Activated CD8-positive, alpha-beta T cell treated with anti-CD3 and anti-CD28 coated beads, Interleukin-2, amount 10 ng/mL, durations not matched to agents 7 days and 5 days (primary cell): ENCODE measurements around the gene PANK4. TPM values are rescaled to one million over a fixed set of nuclear protein-coding genes. Genes with fewer than 3 reads are reported as not detected.

ENCODE experiments used
- ATAC-seq: fragments of 150-1000 bp; cut with Tn5 transposase; one replicate; pipeline ENCODE4 v1.10.0; 2021; ENCODE audit warnings: moderate library complexity
- CTCF ChIA-PET: fragments of 350-600 bp; sonication (Branson Sonifier 250); formaldehyde crosslinking; loops from one replicate; lab custom pipeline; 2021; ENCODE audit warnings: antibody characterized with exemption; lab: Charles Lee
- POLR2A ChIA-PET: fragments of 350-600 bp; sonication (Branson Sonifier 250); formaldehyde crosslinking; loops from one replicate; lab custom pipeline; 2021; ENCODE audit warnings: antibody characterized with exemption; lab: Charles Lee
- DNase-seq: peaks from one replicate; pipeline ENCODE4 v3.0.0-alpha.2; 2020
- H3K27ac Mint-ChIP-seq: one replicate; pipeline ENCODE4 v1.8.0; 2021; ENCODE audit warnings: mild to moderate bottlenecking, mixed read lengths
- H3K27me3 Mint-ChIP-seq: one replicate; pipeline ENCODE4 v1.8.0; 2021; ENCODE audit warnings: low read depth, mixed read lengths
- H3K36me3 Mint-ChIP-seq: one replicate; pipeline ENCODE4 v1.8.0; 2021; ENCODE audit warnings: low read depth, mixed read lengths
- H3K4me1 Mint-ChIP-seq: one replicate; pipeline ENCODE4 v1.8.0; 2021; ENCODE audit warnings: low read depth, mixed read lengths
- H3K4me3 Mint-ChIP-seq: one replicate; pipeline ENCODE4 v1.8.0; 2021; ENCODE audit warnings: mild to moderate bottlenecking, mixed read lengths
- H3K9me3 Mint-ChIP-seq: one replicate; pipeline ENCODE4 v1.8.0; 2022; ENCODE audit warnings: mixed read lengths; ENCODE audit not compliant: insufficient read depth
- total RNA-seq, 2 experiments: library from RNA; stranded (reverse); gene quantifications; one replicate each; pipeline ENCODE4 v1.2.3, GENCODE V29; 2021

Gene PANK4
- total RNA-seq, 2 experiments from 2014 or later: 55.9 to 66.8 TPM

- H3K36me3 Mint-ChIP-seq: no peaks in the 10 kb centered on the region
- H3K9me3 Mint-ChIP-seq: no peaks in the 10 kb centered on the region
- H3K4me1 Mint-ChIP-seq: peaks cover 24% of the 10 kb centered on the region
- ATAC-seq (no peak), DNase-seq (no peak)
- H3K27ac Mint-ChIP-seq: no peak overlapping the region
- POLR2A ChIA-PET: interaction anchor here (1.3 kb wide), 1 partner anchor 22 kb away, joined by 7 read pairs; no protein-coding TSS in a partner anchor
- no peaks in the 10 kb centered on the region for H3K27me3 Mint-ChIP-seq
- no peak overlapping the region for H3K4me3 Mint-ChIP-seq
- CTCF ChIA-PET: no interaction called here
These were observed 24.6 kb downstream of the PANK4 start for GRCh38 chr1:2501820-2502119.

DNA sequence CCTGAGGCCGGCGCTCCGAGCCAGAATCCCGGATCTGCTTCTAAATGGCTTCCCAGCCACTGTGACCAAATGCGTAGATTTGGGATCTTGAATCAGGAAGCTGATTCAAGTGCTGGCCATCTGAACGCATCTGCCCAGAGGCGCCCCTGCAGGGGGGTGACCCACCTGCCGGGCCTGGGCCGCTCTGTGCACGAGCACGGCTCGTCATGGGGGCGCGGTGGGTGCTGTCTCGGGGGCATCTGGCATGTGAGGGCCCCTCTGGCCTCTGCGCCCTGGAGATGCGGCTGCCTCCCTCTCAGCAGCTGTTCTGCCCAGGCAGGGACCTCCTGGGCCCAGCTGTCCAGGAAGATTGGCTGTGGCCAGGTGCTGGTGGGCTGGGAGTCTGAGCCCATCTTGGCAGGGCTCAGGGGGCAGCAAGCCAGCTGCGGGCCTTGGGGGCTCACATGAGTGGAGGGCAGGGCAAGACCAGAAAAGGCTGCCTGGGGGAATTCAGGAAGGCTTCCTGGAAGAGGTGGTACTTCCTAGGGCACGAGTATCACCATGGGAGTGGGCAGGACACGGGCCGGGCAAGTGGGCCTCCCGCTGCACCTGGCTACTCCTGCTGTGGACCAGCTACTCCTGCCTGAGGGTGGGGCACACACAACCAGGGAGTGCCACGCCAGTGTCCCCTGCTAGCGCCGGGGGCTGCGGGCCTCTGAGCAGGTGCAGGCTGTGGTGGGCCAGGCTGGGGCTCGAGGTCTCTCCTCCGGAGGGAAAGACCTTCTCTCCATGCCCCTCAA lies 25.2 kb downstream of the PANK4 start:
- ATAC-seq (no peak), DNase-seq (no peak)
- H3K4me3 Mint-ChIP-seq: no peak overlapping the region
- H3K4me1 Mint-ChIP-seq: peaks cover 29% of the 10 kb centered on the region
- H3K9me3 Mint-ChIP-seq: no peaks in the 10 kb centered on the region
- no peaks in the 10 kb centered on the region for H3K36me3 Mint-ChIP-seq
- peak overlapping the region; percentile 46 for H3K27ac Mint-ChIP-seq
- H3K27me3 Mint-ChIP-seq: no peaks in the 10 kb centered on the region
- ChIA-PET POLR2A (interaction anchor here (0.6 to 1.3 kb wide), 2 partner anchors 23 to 75 kb away, joined by 3 to 7 read pairs; no protein-coding TSS in a partner anchor), CTCF (interaction anchor here (1.1 kb wide), 1 partner anchor 12 kb away, joined by 3 read pairs; no protein-coding TSS in a partner anchor)

GRCh38 chr1:2499986-2500596 lies 26.3 kb downstream of the PANK4 start:
- CTCF ChIA-PET: interaction anchor here (0.7 to 1.1 kb wide), 2 partner anchors 11 to 24 kb away, joined by 3 read pairs; no protein-coding TSS in a partner anchor
- Mint-ChIP-seq H3K9me3 (no peaks in the 10 kb centered on the region), H3K4me3 (no peak overlapping the region), H3K36me3 (no peaks in the 10 kb centered on the region), H3K27ac (peak overlapping the region; percentile 78), H3K4me1 (peaks cover 35% of the 10 kb centered on the region), H3K27me3 (no peaks in the 10 kb centered on the region)
- POLR2A ChIA-PET: interaction anchor here (0.6 to 0.7 kb wide), 3 partner anchors 48 to 373 kb away, joined by 3 to 4 read pairs (median 4); no protein-coding TSS in a partner anchor
- ATAC-seq (peak; percentile 33), DNase-seq (peak; percentile 50)

- Mint-ChIP-seq H3K27ac (peak overlapping the region; percentile 78), H3K4me1 (peaks cover 36% of the 10 kb centered on the region), H3K27me3 (no peaks in the 10 kb centered on the region), H3K36me3 (no peaks in the 10 kb centered on the region), H3K9me3 (no peaks in the 10 kb centered on the region), H3K4me3 (no peak overlapping the region)
- no peak for DNase-seq
- CTCF ChIA-PET: no interaction called here
- POLR2A ChIA-PET: no interaction called here
- no peak for ATAC-seq
These were observed 27.1 kb downstream of the PANK4 start for GRCh38 chr1:2499260-2499659.

DNA sequence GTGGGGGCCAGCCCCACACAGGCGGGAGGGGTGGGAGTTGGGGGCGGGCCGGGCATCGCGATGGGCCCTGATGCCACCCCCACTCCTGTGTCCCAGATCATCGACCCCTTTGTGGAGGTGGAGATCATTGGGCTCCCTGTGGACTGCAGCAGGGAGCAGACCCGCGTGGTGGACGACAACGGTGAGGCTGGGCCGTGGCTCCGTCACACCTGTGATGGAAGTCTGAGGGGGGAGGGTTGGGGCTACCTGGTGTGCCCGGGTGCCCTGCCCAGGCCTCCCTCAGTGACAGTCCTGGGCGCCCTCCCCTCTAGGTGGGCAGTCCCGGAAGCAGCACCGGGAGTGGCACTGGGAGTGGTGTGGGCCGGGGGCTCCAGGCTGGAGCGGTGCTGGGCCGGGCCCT lies 27.7 kb downstream of the PANK4 start:
- H3K27ac Mint-ChIP-seq: no peak overlapping the region
- ATAC-seq (no peak), DNase-seq (no peak)
- peaks cover 42% of the 10 kb centered on the region for H3K4me1 Mint-ChIP-seq
- no peaks in the 10 kb centered on the region for H3K9me3 Mint-ChIP-seq
- no peaks in the 10 kb centered on the region for H3K27me3 Mint-ChIP-seq
- no peaks in the 10 kb centered on the region for H3K36me3 Mint-ChIP-seq
- H3K4me3 Mint-ChIP-seq: no peak overlapping the region
- POLR2A ChIA-PET: no interaction called here
- CTCF ChIA-PET: no interaction called here

DNA sequence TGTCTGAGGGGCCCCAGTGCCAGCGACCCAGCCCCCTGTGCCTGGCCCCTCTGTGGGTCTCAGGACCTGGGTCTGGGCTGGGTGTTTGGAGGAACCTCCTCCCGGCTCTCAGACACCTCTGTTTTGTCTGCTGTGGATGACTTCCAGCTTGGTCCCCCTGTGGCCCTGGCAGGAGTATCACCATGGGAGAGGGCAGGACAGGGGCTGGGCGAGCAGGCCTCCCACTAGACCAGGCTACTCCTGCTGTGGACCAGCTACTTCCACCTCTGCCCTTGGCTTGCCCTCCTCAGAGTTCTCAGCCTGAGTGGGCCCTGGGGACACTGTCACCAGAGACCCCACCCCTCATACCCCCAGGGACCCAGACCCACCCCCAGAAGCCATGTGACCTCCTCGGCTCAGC lies 28.5 kb downstream of the PANK4 start:
- ATAC-seq: no peak
- no peak for DNase-seq
- H3K36me3 Mint-ChIP-seq: no peaks in the 10 kb centered on the region
- no peaks in the 10 kb centered on the region for H3K9me3 Mint-ChIP-seq
- no peaks in the 10 kb centered on the region for H3K27me3 Mint-ChIP-seq
- CTCF ChIA-PET: no interaction called here
- no peak overlapping the region for H3K27ac Mint-ChIP-seq
- POLR2A ChIA-PET: no interaction called here
- H3K4me3 Mint-ChIP-seq: no peak overlapping the region
- H3K4me1 Mint-ChIP-seq: peaks cover 49% of the 10 kb centered on the region

- Mint-ChIP-seq H3K27ac (no peak overlapping the region), H3K27me3 (no peaks in the 10 kb centered on the region)
- DNase-seq: no peak
These were observed 29.6 kb downstream of the PANK4 start for GRCh38 chr1:2496746-2497145.

DNA sequence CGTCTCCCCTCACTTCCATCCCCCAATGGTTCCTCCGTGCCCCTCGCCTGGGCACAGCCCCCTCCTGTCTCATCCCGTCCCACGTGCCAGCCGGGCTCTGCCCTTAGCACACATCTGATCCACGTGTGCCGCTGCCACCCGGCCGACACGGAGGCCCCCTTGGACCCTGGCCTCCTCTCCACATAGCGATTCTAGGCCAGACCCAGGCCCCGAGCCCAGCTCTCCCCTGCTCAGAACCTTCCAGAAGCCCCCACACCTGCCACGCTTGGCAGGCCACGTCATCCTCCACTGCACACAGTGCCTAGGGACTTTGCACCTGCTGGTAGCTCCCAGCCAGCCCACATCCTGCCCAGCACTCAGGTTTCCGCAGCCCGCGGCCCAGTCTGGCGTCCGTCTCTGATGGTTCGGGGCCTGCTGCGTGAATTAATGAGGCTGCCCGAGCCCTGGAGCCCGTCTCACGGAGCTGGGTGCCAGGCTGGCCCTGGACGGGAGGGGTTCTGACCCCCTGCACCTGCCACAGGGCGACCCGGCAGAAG lies 30.2 kb downstream of the PANK4 start:
- ATAC-seq (peak; percentile 32), DNase-seq (peak; percentile 57)
- H3K9me3 Mint-ChIP-seq: no peaks in the 10 kb centered on the region
- ChIA-PET CTCF (interaction anchor here (1.0 kb wide), 1 partner anchor 51 kb away, joined by 3 read pairs; no protein-coding TSS in a partner anchor), POLR2A (interaction anchor here (1.0 kb wide), 1 partner anchor 72 kb away, joined by 3 read pairs; no protein-coding TSS in a partner anchor)
- H3K27me3 Mint-ChIP-seq: no peaks in the 10 kb centered on the region
- H3K4me3 Mint-ChIP-seq: no peak overlapping the region
- H3K4me1 Mint-ChIP-seq: peaks cover 49% of the 10 kb centered on the region
- peak overlapping the region; percentile 77 for H3K27ac Mint-ChIP-seq
- H3K36me3 Mint-ChIP-seq: no peaks in the 10 kb centered on the region

More at GRCh38 chr1:2496746-2497145, 29.6 kb downstream of the PANK4 start:
- peaks cover 49% of the 10 kb centered on the region for H3K4me1 Mint-ChIP-seq
- H3K9me3 Mint-ChIP-seq: no peaks in the 10 kb centered on the region
- no peak for ATAC-seq
- ChIA-PET POLR2A (interaction anchor here (1.0 kb wide), 1 partner anchor 73 kb away, joined by 3 read pairs; no protein-coding TSS in a partner anchor), CTCF (interaction anchor here (1.0 kb wide), 1 partner anchor 51 kb away, joined by 3 read pairs; no protein-coding TSS in a partner anchor)
- no peak overlapping the region for H3K4me3 Mint-ChIP-seq
- H3K36me3 Mint-ChIP-seq: no peaks in the 10 kb centered on the region

- no peaks in the 10 kb centered on the region for H3K9me3 Mint-ChIP-seq
- H3K27me3 Mint-ChIP-seq: no peaks in the 10 kb centered on the region
- CTCF ChIA-PET: interaction anchor here (1.0 kb wide), 1 partner anchor 52 kb away, joined by 3 read pairs; no protein-coding TSS in a partner anchor
- H3K4me3 Mint-ChIP-seq: no peak overlapping the region
- H3K4me1 Mint-ChIP-seq: peaks cover 45% of the 10 kb centered on the region
- ATAC-seq (no peak), DNase-seq (no peak)
- no peak overlapping the region for H3K27ac Mint-ChIP-seq
- H3K36me3 Mint-ChIP-seq: no peaks in the 10 kb centered on the region
- POLR2A ChIA-PET: no interaction called here
These were observed 30.9 kb downstream of the PANK4 start for GRCh38 chr1:2495546-2495945.

- no peak for DNase-seq
- no peaks in the 10 kb centered on the region for H3K9me3 Mint-ChIP-seq
- ChIA-PET POLR2A (interaction anchor here (1.2 to 1.3 kb wide), 2 partner anchors 13 to 79 kb away, joined by 3 to 5 read pairs; no protein-coding TSS in a partner anchor), CTCF (no interaction called here)
- H3K27me3 Mint-ChIP-seq: no peaks in the 10 kb centered on the region
- no peak overlapping the region for H3K4me3 Mint-ChIP-seq
- peaks cover 39% of the 10 kb centered on the region for H3K4me1 Mint-ChIP-seq
- no peak for ATAC-seq
- H3K27ac Mint-ChIP-seq: no peak overlapping the region
- H3K36me3 Mint-ChIP-seq: no peaks in the 10 kb centered on the region
These were observed 31.4 kb downstream of the PANK4 start for GRCh38 chr1:2495026-2495425.

DNA sequence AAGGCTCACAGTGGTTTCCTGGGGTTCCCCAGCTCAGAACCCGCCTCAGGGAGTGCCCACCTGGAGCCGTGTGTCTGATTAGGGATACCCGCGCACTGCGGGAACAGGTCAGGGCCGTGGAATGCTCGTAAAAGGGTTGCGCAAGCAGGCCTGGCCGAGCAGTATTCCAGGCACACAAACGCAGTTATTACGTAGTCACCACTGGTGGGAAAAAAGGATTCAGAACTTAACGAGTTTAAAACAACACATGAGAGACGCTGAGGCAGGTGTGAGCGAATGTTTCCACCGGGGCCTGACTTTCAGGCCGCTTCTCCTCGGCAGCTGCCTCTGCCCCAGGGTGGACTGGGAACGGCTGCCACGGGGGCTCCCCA lies 32.1 kb downstream of the PANK4 start:
- H3K4me1 Mint-ChIP-seq: peaks cover 32% of the 10 kb centered on the region
- no peak overlapping the region for H3K4me3 Mint-ChIP-seq
- H3K27me3 Mint-ChIP-seq: no peaks in the 10 kb centered on the region
- ChIA-PET CTCF (interaction anchor here (1.4 kb wide), 1 partner anchor 29 kb away, joined by 5 read pairs; no protein-coding TSS in a partner anchor), POLR2A (interaction anchor here (1.2 to 1.3 kb wide), 2 partner anchors 13 to 79 kb away, joined by 3 to 5 read pairs; no protein-coding TSS in a partner anchor)
- DNase-seq (no peak), ATAC-seq (no peak)
- peak overlapping the region; percentile 7 for H3K27ac Mint-ChIP-seq
- H3K9me3 Mint-ChIP-seq: peaks cover 3% of the 10 kb centered on the region
- no peaks in the 10 kb centered on the region for H3K36me3 Mint-ChIP-seq
